ENCODE results near the gene ERV3-1.
"Not testable (repeated sequence)": the region's sequence is repeated elsewhere in the genome, so short reads cannot be mapped to it uniquely, and the experiment has no call there.

Gene ERV3-1

GRCh38 chr7:64944667-64945502, 61.6 kb downstream of the ERV3-1 start:
- not testable (repeated sequence) for DNase-seq (ENCODE audit: low read depth in 2 of 2)

Measured in fibroblast of skin of left biceps (primary cell).